T-helper 17 cell (primary cell): Measurements from ENCODE around the gene CDH12. TPM values are rescaled to one million over a fixed set of nuclear protein-coding genes. Genes with fewer than 3 reads are reported as not detected.
"Not testable (repeated sequence)": the region's sequence is repeated elsewhere in the genome, so short reads cannot be mapped to it uniquely, and the experiment has no call there.

Experiments used
- ATAC-seq: fragments of 150-1000 bp; cut with Tn5 transposase; 2 replicates; pipeline ENCODE4 v1.10.0; 2021; ENCODE audit warnings: mild to moderate bottlenecking, moderate library complexity
- DNase-seq, 3 donors: peaks; one replicate each; pipeline versions ENCODE4 v3.0.0 to v3.0.0-alpha.2; 2020 to 2021
- H3K9me3 ChIP-seq: one replicate; pipeline ENCODE4 v1.7.0; 2013; ENCODE audit warnings: low read length, mild to moderate bottlenecking; ENCODE audit not compliant: control insufficient read depth, poor library complexity, severe bottlenecking
- H3K27ac Mint-ChIP-seq: one replicate; pipeline ENCODE4 v1.8.0; 2022; ENCODE audit warnings: mild to moderate bottlenecking, moderate library complexity, mixed read lengths
- H3K27me3 Mint-ChIP-seq: one replicate; pipeline ENCODE4 v1.8.0; 2022; ENCODE audit warnings: mixed read lengths
- H3K36me3 Mint-ChIP-seq: one replicate; pipeline ENCODE4 v1.8.0; 2022; ENCODE audit warnings: low read depth, mixed read lengths
- H3K4me1 Mint-ChIP-seq: one replicate; pipeline ENCODE4 v1.8.0; 2022; ENCODE audit warnings: mild to moderate bottlenecking, mixed read lengths
- H3K4me3 Mint-ChIP-seq: one replicate; pipeline ENCODE4 v1.8.0; 2022; ENCODE audit warnings: mild to moderate bottlenecking, moderate library complexity, mixed read lengths
- total RNA-seq, 4 donors: library from RNA in 2 of 4; stranded (reverse) in 2 of 4; gene quantifications; one replicate each; pipeline ENCODE4 v1.2.3 and lab custom pipeline; 2022 to 2026

Gene CDH12
- total RNA-seq, 2 donors from 2014 or later = not detected

DNA sequence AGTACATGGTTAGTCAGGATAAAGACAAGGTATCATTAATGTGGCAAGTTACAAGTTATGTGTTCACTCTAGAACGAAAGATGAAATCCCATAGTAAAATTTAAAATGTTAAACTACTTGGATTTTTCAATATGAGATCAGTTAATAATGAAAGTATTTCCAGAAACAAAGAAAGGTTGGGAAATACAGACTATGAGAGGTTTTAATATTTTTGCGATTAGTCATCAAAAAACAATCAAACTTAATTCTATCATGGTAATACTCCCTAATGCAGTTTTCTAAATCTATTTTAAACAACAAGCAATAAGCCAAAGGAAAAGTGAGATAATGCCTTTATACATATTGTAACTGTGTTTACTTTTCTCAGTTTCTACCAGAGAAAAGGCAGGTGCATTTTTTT, 10.6 kb downstream of the CDH12 start:
- no peak for ATAC-seq
- no peaks in the 10 kb centered on the region for H3K4me1 Mint-ChIP-seq
- no peak for DNase-seq

DNA sequence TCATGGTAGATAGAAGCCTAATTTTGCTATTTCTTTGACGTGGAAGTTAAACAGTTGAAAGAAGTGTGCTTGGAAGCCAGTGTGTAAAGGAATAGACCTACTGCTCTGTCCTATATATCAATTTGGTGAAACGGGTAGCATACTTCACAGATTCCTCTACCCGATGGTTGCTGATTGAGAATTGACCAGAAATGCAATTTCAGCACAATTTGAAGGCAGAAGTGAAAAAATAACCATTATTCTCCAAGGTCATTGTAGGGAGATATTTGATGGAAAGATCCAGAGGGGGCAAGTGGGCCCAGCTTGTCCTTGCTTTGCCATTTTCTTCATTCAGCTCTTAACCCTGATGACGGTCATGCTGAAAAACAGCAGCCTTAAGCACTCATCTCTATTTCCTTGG, 15.3 kb downstream of the CDH12 start:
- Mint-ChIP-seq H3K27me3 (no peaks in the 10 kb centered on the region), H3K36me3 (no peaks in the 10 kb centered on the region), H3K27ac (no peak overlapping the region), H3K4me3 (no peak overlapping the region), H3K4me1 (no peaks in the 10 kb centered on the region)
- ATAC-seq (no peak), DNase-seq (no peak)
- H3K9me3 ChIP-seq = no peaks in the 10 kb centered on the region

More for the DNA sequence above, 10.6 kb downstream of the CDH12 start:
- Mint-ChIP-seq H3K27me3 (no peaks in the 10 kb centered on the region), H3K27ac (no peak overlapping the region), H3K36me3 (no peaks in the 10 kb centered on the region), H3K4me3 (no peak overlapping the region)
- H3K9me3 ChIP-seq = no peaks in the 10 kb centered on the region

DNA sequence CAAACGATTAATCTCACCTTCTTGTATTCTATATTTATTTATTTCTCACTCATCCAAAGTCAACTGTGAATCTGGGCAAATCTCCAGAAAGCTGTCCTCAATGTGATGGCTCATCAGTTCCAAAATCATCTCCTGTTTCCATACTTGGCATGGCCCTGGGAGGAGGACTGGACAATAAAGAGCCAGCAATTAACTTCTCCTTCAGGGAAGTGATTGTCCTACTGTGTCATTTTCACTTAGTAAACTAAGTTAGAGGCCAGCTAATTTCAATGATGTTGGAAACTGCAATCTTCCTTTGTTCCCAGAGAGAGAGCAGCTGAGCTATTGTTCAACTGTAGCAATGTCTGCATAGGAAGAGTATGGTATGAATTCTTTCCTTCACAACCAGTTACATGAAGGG, 17.5 kb downstream of the CDH12 start:
- H3K27ac Mint-ChIP-seq = no peak overlapping the region
- H3K36me3 Mint-ChIP-seq = no peaks in the 10 kb centered on the region
- no peak for DNase-seq
- H3K4me3 Mint-ChIP-seq = no peak overlapping the region
- no peak for ATAC-seq
- H3K9me3 ChIP-seq = no peaks in the 10 kb centered on the region
- H3K27me3 Mint-ChIP-seq = no peaks in the 10 kb centered on the region
- H3K4me1 Mint-ChIP-seq = no peaks in the 10 kb centered on the region

DNA sequence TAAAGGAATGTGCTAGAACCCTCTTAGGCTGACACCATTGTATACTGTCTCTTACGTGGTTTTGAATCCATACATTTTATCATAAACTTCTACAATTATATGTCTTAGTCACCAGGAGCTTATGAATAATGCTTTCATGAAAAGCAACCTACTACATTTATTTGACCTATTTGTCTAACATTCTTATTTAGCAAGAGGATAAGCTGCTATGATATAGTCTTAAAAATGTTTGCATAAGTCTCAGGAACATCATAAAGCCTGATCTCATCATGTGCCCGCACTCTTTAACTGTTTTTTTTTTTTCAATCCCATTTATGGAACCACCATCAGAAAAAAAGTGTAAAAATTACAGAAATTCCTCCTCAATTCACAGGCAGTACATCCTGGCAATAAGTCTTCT, 59.7 kb downstream of the CDH12 start:
- no peak for ATAC-seq
- no peaks in the 10 kb centered on the region for H3K36me3 Mint-ChIP-seq
- no peak overlapping the region for H3K27ac Mint-ChIP-seq
- no peak for DNase-seq
- H3K4me3 Mint-ChIP-seq = no peak overlapping the region
- H3K27me3 Mint-ChIP-seq = no peaks in the 10 kb centered on the region
- H3K4me1 Mint-ChIP-seq = no peaks in the 10 kb centered on the region
- no peaks in the 10 kb centered on the region for H3K9me3 ChIP-seq

DNA sequence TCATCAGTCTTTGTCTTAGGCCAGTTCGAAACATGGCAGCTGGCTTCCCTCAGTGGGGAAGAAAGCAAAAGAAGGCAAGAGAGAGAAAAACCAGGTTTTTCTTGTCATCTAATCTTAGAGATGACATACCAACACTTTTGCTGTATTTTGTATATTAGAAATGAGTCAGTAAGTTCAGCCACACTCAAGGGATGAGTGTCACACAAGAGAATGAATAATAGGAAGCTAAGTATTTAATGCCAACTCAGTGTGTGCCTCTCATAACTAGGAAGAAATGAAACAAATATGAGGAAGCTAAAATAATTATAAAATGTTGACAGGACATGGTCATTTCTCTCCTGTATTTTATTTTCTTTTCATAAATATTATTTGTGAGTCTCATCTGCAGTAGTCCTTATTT, 65.3 kb downstream of the CDH12 start:
- DNase-seq (no peak), ATAC-seq (no peak)
- no peak overlapping the region for H3K27ac Mint-ChIP-seq
- H3K4me1 Mint-ChIP-seq = no peaks in the 10 kb centered on the region
- peaks cover 2% of the 10 kb centered on the region for H3K9me3 ChIP-seq
- no peaks in the 10 kb centered on the region for H3K27me3 Mint-ChIP-seq
- H3K4me3 Mint-ChIP-seq = no peak overlapping the region
- H3K36me3 Mint-ChIP-seq = no peaks in the 10 kb centered on the region

DNA sequence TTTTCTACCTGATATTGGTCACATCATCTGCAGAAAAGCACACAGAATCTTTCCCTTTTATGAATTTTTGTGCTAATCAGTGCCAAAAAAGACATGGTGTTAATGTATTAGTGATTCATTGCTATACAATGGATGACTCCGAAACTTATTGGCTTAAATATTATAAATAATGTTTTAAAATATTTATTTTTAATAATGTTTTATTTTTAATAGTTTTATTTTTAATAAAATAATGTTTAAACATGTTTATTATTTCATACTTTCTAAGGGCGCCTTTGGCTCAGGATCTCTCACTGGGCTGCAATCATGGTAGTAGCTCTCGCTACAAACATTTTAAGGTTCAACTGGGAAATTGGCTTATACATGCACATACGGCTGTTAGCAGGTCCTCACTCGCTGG, 65.7 kb downstream of the CDH12 start:
- H3K36me3 Mint-ChIP-seq = no peaks in the 10 kb centered on the region
- peaks cover 2% of the 10 kb centered on the region for H3K9me3 ChIP-seq
- no peak overlapping the region for H3K27ac Mint-ChIP-seq
- H3K4me1 Mint-ChIP-seq = no peaks in the 10 kb centered on the region
- ATAC-seq (no peak), DNase-seq (no peak)
- H3K4me3 Mint-ChIP-seq = no peak overlapping the region
- no peaks in the 10 kb centered on the region for H3K27me3 Mint-ChIP-seq

DNA sequence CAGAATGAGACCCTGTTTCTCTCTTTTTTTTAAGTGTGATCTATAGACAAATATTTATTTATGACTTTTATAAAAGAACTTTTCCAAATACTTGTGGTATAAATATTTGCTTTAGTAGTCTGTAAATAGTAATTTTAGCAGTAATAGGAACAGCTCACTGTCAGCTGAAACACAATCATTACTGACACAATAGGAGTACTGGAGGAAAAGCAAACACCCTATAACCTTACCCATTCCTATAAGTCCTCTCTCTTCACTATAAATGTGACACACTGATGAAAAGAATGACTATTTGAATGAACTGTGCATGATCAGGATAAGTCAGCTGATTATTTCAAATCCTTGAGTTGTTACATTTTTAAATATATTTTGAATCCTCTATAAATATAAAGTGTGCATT, 72.4 kb downstream of the CDH12 start:
- Mint-ChIP-seq H3K4me3 (no peak overlapping the region), H3K4me1 (no peaks in the 10 kb centered on the region), H3K27me3 (no peaks in the 10 kb centered on the region), H3K36me3 (no peaks in the 10 kb centered on the region), H3K27ac (no peak overlapping the region)
- H3K9me3 ChIP-seq = no peaks in the 10 kb centered on the region
- DNase-seq = no peak
- ATAC-seq = no peak

DNA sequence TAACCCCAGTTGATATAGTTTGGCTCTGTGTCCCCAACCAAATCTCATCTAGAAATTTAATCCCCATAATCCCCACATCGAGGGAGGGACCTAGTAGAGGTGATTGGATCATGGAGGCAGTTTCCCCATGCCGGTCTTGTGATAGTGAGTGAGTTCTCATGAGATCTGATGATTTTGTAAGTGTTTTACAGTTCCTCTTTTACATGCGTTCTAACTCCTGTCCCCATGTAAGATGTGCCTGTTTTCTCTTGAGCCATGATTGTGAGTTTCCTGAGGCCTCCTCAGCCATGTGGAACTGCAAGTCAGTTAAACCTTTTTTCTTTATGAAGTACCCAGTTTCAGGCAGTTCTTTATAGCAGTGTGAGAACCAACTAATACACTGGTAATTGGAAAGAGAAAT, 73.6 kb downstream of the CDH12 start:
- Mint-ChIP-seq H3K27me3 (no peaks in the 10 kb centered on the region), H3K4me1 (no peaks in the 10 kb centered on the region), H3K4me3 (no peak overlapping the region), H3K36me3 (no peaks in the 10 kb centered on the region), H3K27ac (no peak overlapping the region)
- no peak for DNase-seq
- no peaks in the 10 kb centered on the region for H3K9me3 ChIP-seq
- ATAC-seq = no peak

DNA sequence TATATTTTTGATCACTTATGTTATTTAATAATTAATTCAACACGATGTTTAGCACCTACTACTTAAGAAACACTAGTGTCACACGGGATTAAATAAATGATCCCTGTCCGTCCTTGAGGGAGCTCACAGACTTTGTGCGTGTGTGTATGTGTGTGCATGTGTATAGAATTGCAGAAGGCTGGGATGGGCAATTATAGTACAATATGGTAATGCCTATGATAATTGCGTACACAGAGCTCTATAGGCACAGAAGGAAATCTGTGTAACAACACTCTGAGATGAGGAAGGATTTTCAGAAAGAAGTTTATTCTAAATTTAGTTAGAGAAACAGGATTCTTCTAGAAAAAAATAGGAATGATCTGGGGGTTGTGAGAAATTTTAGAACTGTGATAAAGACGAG, 76.9 kb downstream of the CDH12 start:
- no peaks in the 10 kb centered on the region for H3K27me3 Mint-ChIP-seq
- no peak overlapping the region for H3K4me3 Mint-ChIP-seq
- no peaks in the 10 kb centered on the region for H3K4me1 Mint-ChIP-seq
- H3K27ac Mint-ChIP-seq = no peak overlapping the region
- no peak for ATAC-seq
- no peaks in the 10 kb centered on the region for H3K9me3 ChIP-seq
- H3K36me3 Mint-ChIP-seq = no peaks in the 10 kb centered on the region
- no peak for DNase-seq

DNA sequence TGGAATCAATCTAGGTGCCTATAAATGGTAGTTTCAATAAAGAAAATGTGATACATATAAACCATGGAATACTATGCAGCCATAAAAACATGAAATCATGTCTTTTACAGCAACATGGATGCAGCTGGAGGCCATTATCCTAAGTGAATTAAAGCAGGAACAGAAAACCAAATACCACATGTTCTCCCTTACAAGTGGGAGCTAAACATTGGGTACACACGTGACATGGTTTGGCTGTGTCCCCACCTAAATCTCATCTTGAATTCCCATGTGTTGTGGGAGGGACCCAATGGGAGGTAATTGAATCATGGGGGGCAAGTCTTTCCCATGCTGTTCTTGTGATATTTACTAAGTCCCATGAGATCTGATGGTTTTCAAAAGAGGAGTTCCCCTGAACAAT, 78.9 kb downstream of the CDH12 start:
- H3K4me3 Mint-ChIP-seq, DNase-seq, H3K27ac Mint-ChIP-seq, ATAC-seq, H3K27me3 Mint-ChIP-seq, H3K36me3 Mint-ChIP-seq, H3K4me1 Mint-ChIP-seq, H3K9me3 ChIP-seq: not testable (repeated sequence)

DNA sequence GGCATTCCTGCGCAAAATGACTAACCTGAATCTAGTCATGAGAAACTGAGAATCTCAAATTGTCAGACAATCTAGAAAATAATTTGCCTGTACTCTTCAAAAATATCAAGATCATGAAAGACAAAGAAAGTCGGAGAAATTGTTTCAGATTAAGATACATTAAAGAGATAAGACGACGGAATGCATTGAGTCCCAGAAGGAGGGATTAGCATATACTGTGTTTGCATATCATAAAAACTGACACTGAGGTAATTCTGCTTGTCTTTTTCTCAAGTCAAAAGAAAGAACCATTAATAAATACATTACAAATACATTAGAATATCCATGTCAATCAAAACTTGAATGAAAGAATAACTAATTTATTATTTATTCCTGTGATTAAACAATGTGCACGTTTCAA, 88.4 kb downstream of the CDH12 start:
- DNase-seq (no peak), ATAC-seq (no peak)
- no peaks in the 10 kb centered on the region for H3K9me3 ChIP-seq
- Mint-ChIP-seq H3K4me1 (no peaks in the 10 kb centered on the region), H3K36me3 (no peaks in the 10 kb centered on the region), H3K27ac (no peak overlapping the region), H3K4me3 (no peak overlapping the region), H3K27me3 (no peaks in the 10 kb centered on the region)

DNA sequence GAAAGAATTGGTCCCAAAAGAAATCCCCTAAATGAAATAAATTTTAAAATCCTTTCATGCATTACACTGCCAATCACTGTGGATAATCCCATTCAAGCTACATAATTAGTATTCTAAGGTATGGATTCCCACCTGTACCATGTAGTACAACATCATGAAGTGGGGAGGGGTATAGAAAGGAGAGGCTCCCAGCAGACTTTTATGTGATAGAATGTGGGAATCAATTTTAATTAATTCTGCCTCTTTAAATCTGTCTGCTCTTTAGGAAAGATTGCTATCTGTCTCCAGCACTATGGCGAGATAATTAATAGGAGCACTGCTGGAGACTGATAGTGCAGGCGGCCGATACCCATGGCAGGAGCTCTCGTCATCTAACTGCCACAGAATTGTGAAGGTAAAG, 95.4 kb downstream of the CDH12 start:
- H3K4me3 Mint-ChIP-seq = no peak overlapping the region
- no peaks in the 10 kb centered on the region for H3K9me3 ChIP-seq
- H3K27me3 Mint-ChIP-seq = no peaks in the 10 kb centered on the region
- no peak overlapping the region for H3K27ac Mint-ChIP-seq
- ATAC-seq = no peak
- no peak for DNase-seq
- H3K36me3 Mint-ChIP-seq = no peaks in the 10 kb centered on the region
- H3K4me1 Mint-ChIP-seq = no peaks in the 10 kb centered on the region

DNA sequence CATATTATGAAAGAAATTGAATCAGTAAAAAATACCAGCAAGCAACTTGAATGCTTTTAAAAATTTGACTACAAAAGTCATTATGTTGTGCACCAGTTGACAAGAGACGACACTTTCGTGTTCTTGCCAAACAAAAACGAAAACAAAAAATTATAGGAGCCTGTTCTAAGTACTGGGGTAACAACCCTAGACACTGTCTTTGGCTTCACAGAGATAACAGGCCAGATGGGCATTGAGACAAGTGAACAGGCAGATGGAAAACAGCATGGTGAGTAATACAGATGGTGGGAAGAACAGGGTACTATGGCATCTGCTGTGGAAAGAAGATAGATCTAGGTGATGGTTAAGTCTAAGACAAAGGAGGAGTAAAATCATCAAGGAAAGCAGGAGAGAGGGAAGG, 99.0 kb downstream of the CDH12 start:
- ATAC-seq (no peak), DNase-seq (no peak)
- no peaks in the 10 kb centered on the region for H3K4me1 Mint-ChIP-seq
- H3K36me3 Mint-ChIP-seq = no peaks in the 10 kb centered on the region
- no peaks in the 10 kb centered on the region for H3K27me3 Mint-ChIP-seq
- no peak overlapping the region for H3K4me3 Mint-ChIP-seq
- H3K9me3 ChIP-seq = no peaks in the 10 kb centered on the region
- no peak overlapping the region for H3K27ac Mint-ChIP-seq

DNA sequence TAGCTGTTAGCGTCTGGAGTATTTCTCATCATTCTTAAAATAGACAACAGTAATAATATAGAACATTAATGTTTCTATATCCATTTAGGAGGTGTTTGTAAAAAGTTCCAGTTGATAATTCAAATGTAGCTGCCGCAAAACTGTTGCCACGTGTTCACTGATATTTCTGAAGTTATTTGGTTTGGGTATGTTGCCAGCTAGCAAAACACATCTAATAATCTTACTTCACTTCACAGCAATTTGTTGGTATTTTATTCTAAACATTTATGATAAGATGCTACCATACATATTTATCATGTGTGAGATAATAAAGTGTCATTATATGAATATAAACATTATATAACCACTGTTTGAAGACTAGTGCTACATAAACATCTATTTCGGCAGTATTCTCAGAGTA, 101.6 kb downstream of the CDH12 start:
- Mint-ChIP-seq H3K4me1 (no peaks in the 10 kb centered on the region), H3K27ac (no peak overlapping the region), H3K36me3 (no peaks in the 10 kb centered on the region), H3K27me3 (no peaks in the 10 kb centered on the region), H3K4me3 (no peak overlapping the region)
- DNase-seq = no peak
- no peak for ATAC-seq
- H3K9me3 ChIP-seq = no peaks in the 10 kb centered on the region

DNA sequence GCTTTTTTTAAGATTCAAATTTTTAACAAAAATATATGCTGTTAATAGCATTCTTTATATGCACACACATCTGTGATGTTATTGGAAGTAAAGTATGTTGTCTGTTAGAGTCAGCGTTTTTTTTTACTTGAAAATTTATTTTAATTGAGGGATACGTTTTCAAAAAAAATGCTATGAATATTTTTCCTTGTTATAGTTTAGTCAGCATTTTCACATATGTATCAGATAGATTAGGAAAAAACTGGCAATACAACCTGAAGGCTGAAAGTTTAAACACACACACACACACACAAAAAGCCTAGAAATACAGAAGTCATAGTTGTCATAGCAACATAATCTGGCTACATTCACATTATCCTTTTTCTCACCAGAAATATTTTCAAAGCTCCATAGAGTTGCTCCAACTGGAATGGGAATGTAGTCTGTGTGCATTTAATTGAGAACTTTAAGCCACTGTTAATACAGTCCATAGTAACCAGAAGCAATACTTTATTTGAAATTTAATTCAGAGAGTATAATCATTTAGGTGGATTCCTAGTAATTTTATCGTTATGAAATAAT, 116.6 kb downstream of the CDH12 start:
- DNase-seq = no peak
- no peak for ATAC-seq
- H3K27me3 Mint-ChIP-seq = no peaks in the 10 kb centered on the region
- H3K27ac Mint-ChIP-seq = no peak overlapping the region
- H3K4me1 Mint-ChIP-seq = no peaks in the 10 kb centered on the region
- H3K9me3 ChIP-seq = no peaks in the 10 kb centered on the region
- H3K36me3 Mint-ChIP-seq = no peaks in the 10 kb centered on the region
- no peak overlapping the region for H3K4me3 Mint-ChIP-seq
